HCT116 (cell line): ENCODE measurements around the gene NANOG.
"Not testable (repeated sequence)": the region's sequence is repeated elsewhere in the genome, so short reads cannot be mapped to it uniquely, and the experiment has no call there.

Source experiments
- CTCF ChIP-seq, 3 experiments: fragments of 200-600 bp in 1 of 3; sonication (generic) in 1 of 3; IDR thresholded peaks in 2 of 3; conservative IDR thresholded peaks in 1 of 3; 2 replicates each; pipeline ENCODE4 v1.5.1; 2012 to 2017; ENCODE audit warnings: low read depth in 2 of 3, low read length in 2 of 3, antibody characterized with exemption in 1 of 3, borderline replicate concordance in 1 of 3, control low read depth in 1 of 3, mild to moderate bottlenecking in 1 of 3, mixed read lengths in 1 of 3, mixed run types in 1 of 3, moderate library complexity in 1 of 3; ENCODE audit not compliant: insufficient read depth in 1 of 3
- JUND ChIP-seq: IDR thresholded peaks from 2 replicates; pipeline ENCODE4 v1.6.1; 2012
- POLR2A ChIP-seq: IDR thresholded peaks from 2 replicates; pipeline ENCODE4 v1.7.0; 2011; ENCODE audit warnings: borderline replicate concordance; ENCODE audit not compliant: insufficient read depth, insufficient read length; ENCODE audit errors: extremely low read depth
- SRF ChIP-seq: IDR thresholded peaks from 2 replicates; pipeline ENCODE4 v1.6.1; 2012; ENCODE audit warnings: low read depth

- TF ChIP-seq SRF; POLR2A; CTCF (IDR thresholded peaks at IDR 0.05 in 2 of 3, conservative IDR thresholded peaks at IDR 0.05 in 1 of 3; ENCODE audit: borderline replicate concordance in 1 of 3, insufficient read depth in 1 of 3, low read depth in 2 of 3, low read length in 2 of 3); JUND: not testable (repeated sequence)
Observed at GRCh38 chr12:7825754-7826153, 36.6 kb downstream of the NANOG start.
